Measurements from ENCODE around the gene KAZN. TPM values are rescaled to one million over a fixed set of nuclear protein-coding genes. Genes with fewer than 3 reads are reported as not detected.

The KAZN gene
- polyA plus RNA-seq, 2 of the 4 experiments (the other 2 are of a cell fraction): 1.3 to 1.9 TPM

DNA sequence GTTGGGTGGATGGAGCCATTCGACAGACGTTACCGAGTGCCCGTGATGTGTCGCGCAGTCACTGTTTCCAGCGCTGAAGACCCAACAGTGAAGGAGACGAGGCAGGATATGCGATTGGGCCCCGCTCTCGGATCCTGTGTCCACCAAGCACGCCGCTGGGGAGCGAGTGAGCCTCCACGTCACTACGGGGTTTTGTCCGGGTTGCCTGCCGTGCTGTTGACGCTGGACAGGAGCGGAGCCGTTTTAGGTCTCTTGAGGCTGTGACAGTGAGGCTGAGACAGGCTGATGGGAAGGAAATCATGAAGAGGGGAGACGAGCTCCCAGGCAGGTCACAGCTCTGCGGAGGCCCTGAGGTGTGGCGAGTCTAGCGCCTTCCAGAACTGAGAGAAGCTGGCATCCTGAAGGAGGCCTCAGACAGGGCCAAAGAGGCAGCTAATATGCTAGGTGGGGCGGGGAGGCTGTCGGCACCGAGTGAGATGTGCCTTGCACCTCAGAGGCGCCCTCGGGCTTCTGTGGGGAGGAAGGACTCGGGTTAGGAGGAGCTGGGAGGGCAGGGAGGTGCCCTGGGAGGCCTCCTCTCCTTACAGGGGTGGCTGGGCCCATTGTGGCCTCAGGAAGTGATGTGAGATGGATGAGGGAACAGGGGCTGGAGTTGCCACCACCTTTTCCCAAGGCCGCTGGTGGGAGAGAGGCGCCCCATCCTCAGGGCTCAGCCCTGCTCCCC, 359.1 kb downstream of the KAZN start:
- CTCF ChIA-PET: no interaction called here
- peaks cover 10% of the 10 kb centered on the region; the same call in 1 of the 3 replicates for H3K9me3 ChIP-seq
- H3K4me2 ChIP-seq: no peak overlapping the region
- H3K4me1 ChIP-seq: no peaks in the 10 kb centered on the region
- POLR2A ChIA-PET: no interaction called here
- FAIRE-seq (no peak), DNase-seq (ENCODE audit: low read depth in 1 of 2, low spot score in 1 of 2) (no peak), ATAC-seq (no peak)
- 87% methylated on average over 22 of the region's 33 CpGs for WGBS (ENCODE audit: missing lambda C conversion rate)
- H3K4me3 ChIP-seq: no peak overlapping the region
- H3K27ac ChIP-seq: no peak overlapping the region
- TF ChIP-seq, protein P1, sequence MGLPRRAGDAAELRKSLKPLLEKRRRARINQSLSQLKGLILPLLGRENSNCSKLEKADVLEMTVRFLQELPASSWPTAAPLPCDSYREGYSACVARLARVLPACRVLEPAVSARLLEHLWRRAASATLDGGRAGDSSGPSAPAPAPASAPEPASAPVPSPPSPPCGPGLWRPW (IDR thresholded peaks at IDR 0.05): no peak
- TF ChIP-seq FOSB (CRISPR knock-in tag; IDR thresholded peaks at IDR 0.05): no peak
- TF ChIP-seq FOXS1 (CRISPR knock-in tag; IDR thresholded peaks at IDR 0.05): no peak
- TF ChIP-seq SMC3 (IDR thresholded peaks at IDR 0.05): no peak
- no peak for TF ChIP-seq JUNB (IDR thresholded peaks at IDR 0.05)
- TF ChIP-seq NFE2L2 (conservative IDR thresholded peaks at IDR 0.05; ENCODE audit: low read length): no peak
- TF ChIP-seq, protein P2, sequence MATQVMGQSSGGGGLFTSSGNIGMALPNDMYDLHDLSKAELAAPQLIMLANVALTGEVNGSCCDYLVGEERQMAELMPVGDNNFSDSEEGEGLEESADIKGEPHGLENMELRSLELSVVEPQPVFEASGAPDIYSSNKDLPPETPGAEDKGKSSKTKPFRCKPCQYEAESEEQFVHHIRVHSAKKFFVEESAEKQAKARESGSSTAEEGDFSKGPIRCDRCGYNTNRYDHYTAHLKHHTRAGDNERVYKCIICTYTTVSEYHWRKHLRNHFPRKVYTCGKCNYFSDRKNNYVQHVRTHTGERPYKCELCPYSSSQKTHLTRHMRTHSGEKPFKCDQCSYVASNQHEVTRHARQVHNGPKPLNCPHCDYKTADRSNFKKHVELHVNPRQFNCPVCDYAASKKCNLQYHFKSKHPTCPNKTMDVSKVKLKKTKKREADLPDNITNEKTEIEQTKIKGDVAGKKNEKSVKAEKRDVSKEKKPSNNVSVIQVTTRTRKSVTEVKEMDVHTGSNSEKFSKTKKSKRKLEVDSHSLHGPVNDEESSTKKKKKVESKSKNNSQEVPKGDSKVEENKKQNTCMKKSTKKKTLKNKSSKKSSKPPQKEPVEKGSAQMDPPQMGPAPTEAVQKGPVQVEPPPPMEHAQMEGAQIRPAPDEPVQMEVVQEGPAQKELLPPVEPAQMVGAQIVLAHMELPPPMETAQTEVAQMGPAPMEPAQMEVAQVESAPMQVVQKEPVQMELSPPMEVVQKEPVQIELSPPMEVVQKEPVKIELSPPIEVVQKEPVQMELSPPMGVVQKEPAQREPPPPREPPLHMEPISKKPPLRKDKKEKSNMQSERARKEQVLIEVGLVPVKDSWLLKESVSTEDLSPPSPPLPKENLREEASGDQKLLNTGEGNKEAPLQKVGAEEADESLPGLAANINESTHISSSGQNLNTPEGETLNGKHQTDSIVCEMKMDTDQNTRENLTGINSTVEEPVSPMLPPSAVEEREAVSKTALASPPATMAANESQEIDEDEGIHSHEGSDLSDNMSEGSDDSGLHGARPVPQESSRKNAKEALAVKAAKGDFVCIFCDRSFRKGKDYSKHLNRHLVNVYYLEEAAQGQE (IDR thresholded peaks at IDR 0.05): no peak
- no peak for TF ChIP-seq RNF2 (IDR thresholded peaks at IDR 0.05; ENCODE audit: borderline replicate concordance, low read depth)
- TF ChIP-seq JUN (IDR thresholded peaks at IDR 0.05): no peak
- TF ChIP-seq, protein P3, sequence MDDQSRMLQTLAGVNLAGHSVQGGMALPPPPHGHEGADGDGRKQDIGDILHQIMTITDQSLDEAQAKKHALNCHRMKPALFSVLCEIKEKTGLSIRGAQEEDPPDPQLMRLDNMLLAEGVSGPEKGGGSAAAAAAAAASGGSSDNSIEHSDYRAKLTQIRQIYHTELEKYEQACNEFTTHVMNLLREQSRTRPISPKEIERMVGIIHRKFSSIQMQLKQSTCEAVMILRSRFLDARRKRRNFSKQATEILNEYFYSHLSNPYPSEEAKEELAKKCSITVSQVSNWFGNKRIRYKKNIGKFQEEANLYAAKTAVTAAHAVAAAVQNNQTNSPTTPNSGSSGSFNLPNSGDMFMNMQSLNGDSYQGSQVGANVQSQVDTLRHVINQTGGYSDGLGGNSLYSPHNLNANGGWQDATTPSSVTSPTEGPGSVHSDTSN (IDR thresholded peaks at IDR 0.05): no peak
- TF ChIP-seq ZC3H11A (IDR thresholded peaks at IDR 0.05): no peak
- TF ChIP-seq CBX2 (IDR thresholded peaks at IDR 0.05; ENCODE audit: borderline replicate concordance, low read depth): no peak
- no peak for TF ChIP-seq POLR2A (IDR thresholded peaks at IDR 0.05; ENCODE audit: low read length)
- TF ChIP-seq ZNF302 (CRISPR knock-in tag; IDR thresholded peaks at IDR 0.05): no peak
- TF ChIP-seq EP300 (IDR thresholded peaks at IDR 0.05): no peak

DNA sequence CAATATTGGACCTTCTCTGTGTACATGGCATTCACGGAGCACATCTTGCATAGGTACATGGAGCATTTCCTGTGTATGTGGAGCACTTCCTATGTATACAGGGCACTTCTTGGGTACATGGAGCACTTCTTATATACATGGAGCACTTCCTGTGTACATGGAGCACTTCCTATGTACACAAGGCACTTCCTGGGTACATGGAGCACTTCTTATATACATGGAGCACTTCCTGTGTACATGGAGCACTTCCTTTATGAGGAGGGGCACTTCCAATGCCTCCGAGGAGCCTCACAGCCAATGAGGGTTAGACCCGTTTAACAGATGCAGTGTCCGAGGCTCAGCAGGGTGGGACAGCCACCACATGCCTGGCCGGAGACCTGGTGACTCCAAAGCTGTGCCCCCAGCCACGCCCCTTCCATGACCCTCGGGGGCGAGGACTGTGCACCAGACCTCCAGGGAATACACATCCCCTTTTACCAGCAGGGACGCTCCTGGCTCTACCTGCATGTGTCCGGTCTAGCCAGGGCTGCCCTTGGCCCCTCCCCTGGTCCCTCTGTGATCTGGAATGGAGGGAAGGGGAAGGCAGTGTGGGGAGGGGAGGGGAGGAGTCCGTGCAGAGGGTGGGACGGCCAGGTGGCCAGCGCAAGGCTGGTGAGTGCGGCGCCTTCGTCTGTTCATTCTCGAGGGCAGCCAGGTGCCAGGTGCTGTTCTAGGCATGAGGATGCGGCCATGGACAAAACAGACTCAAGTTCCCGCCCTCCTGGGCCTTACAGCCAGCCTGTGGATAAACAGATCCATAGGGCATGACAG, 360.0 kb downstream of the KAZN start:
- no peak overlapping the region for H3K4me2 ChIP-seq
- peaks cover 10% of the 10 kb centered on the region; the same call in 1 of the 3 replicates for H3K9me3 ChIP-seq
- no peak for FAIRE-seq
- H3K27ac ChIP-seq: no peak overlapping the region
- 61% methylated on average over 3 of the region's 19 CpGs for WGBS (ENCODE audit: missing lambda C conversion rate)
- ChIA-PET CTCF (no interaction called here), POLR2A (no interaction called here)
- no peak for ATAC-seq
- no peak for DNase-seq (ENCODE audit: low read depth in 1 of 2, low spot score in 1 of 2)
- no peaks in the 10 kb centered on the region for H3K4me1 ChIP-seq
- H3K4me3 ChIP-seq: no peak overlapping the region
- no peak for TF ChIP-seq HOXB13 (CRISPR knock-in tag; IDR thresholded peaks at IDR 0.05; ENCODE audit: low read depth)
- no peak for TF ChIP-seq CHD4 (IDR thresholded peaks at IDR 0.05; ENCODE audit: borderline replicate concordance)
- TF ChIP-seq BHLHE40 (IDR thresholded peaks at IDR 0.05; ENCODE audit: low read depth, low read length): no peak
- TF ChIP-seq FOXS1 (CRISPR knock-in tag; IDR thresholded peaks at IDR 0.05): no peak
- no peak for TF ChIP-seq HDAC2 (IDR thresholded peaks at IDR 0.05)
- TF ChIP-seq MYC (IDR thresholded peaks at IDR 0.05; ENCODE audit: borderline replicate concordance, low read length): no peak
- TF ChIP-seq RARB (CRISPR knock-in tag; IDR thresholded peaks at IDR 0.05): no peak
- TF ChIP-seq, protein P4, sequence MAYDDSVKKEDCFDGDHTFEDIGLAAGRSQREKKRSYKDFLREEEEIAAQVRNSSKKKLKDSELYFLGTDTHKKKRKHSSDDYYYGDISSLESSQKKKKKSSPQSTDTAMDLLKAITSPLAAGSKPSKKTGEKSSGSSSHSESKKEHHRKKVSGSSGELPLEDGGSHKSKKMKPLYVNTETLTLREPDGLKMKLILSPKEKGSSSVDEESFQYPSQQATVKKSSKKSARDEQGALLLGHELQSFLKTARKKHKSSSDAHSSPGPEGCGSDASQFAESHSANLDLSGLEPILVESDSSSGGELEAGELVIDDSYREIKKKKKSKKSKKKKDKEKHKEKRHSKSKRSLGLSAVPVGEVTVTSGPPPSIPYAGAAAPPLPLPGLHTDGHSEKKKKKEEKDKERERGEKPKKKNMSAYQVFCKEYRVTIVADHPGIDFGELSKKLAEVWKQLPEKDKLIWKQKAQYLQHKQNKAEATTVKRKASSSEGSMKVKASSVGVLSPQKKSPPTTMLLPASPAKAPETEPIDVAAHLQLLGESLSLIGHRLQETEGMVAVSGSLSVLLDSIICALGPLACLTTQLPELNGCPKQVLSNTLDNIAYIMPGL (CRISPR knock-in tag; IDR thresholded peaks at IDR 0.05; ENCODE audit: borderline replicate concordance): no peak
- no peak for TF ChIP-seq CBX8 (IDR thresholded peaks at IDR 0.05)
- TF ChIP-seq EHMT2 (IDR thresholded peaks at IDR 0.05; ENCODE audit: low read depth): no peak
- TF ChIP-seq JUN (IDR thresholded peaks at IDR 0.05): no peak
- no peak for TF ChIP-seq RAD21 (conservative IDR thresholded peaks at IDR 0.05 in 1 of 2, IDR thresholded peaks at IDR 0.05 in 1 of 2)
- no peak for TF ChIP-seq RNF2 (IDR thresholded peaks at IDR 0.05; ENCODE audit: borderline replicate concordance, low read depth)
- no peak for TF ChIP-seq ZSCAN20 (CRISPR knock-in tag; IDR thresholded peaks at IDR 0.05)
- no peak for TF ChIP-seq NFE2L2 (conservative IDR thresholded peaks at IDR 0.05; ENCODE audit: low read length)
- TF ChIP-seq NPAS2 (CRISPR knock-in tag; IDR thresholded peaks at IDR 0.05; ENCODE audit: borderline replicate concordance): no peak
- TF ChIP-seq TP53 (CRISPR knock-in tag; IDR thresholded peaks at IDR 0.05): no peak
- TF ChIP-seq, protein P5, sequence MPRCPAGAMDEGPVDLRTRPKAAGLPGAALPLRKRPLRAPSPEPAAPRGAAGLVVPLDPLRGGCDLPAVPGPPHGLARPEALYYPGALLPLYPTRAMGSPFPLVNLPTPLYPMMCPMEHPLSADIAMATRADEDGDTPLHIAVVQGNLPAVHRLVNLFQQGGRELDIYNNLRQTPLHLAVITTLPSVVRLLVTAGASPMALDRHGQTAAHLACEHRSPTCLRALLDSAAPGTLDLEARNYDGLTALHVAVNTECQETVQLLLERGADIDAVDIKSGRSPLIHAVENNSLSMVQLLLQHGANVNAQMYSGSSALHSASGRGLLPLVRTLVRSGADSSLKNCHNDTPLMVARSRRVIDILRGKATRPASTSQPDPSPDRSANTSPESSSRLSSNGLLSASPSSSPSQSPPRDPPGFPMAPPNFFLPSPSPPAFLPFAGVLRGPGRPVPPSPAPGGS (IDR thresholded peaks at IDR 0.05): no peak

Data from A549 (cell line).